GM23338 (cell line): Measurements from ENCODE around the gene NCKAP1. TPM values are rescaled to one million over a fixed set of nuclear protein-coding genes. Genes with fewer than 3 reads are reported as not detected.

ENCODE experiments used
- ATAC-seq: fragments of 200-7000 bp; cut with Tn5 transposase; 3 replicates; pipeline ENCODE4 v1.9.1; 2020
- DNase-seq: peaks from one replicate; pipeline ENCODE4 v3.0.0-alpha.2; 2015; ENCODE audit warnings: low spot score
- H2AFZ ChIP-seq: fragments of 200-600 bp; sonication (generic); 2 replicates; pipeline ENCODE4 v1.8.0; 2016; ENCODE audit warnings: antibody characterized with exemption, mild to moderate bottlenecking, moderate library complexity
- H3F3A ChIP-seq: fragments of 200-600 bp; sonication (generic); replicated peaks from 2 replicates; pipeline ENCODE4 v1.8.0; 2017; ENCODE audit warnings: antibody characterized with exemption, mixed run types, low read depth
- H3K27ac ChIP-seq: fragments of 200-600 bp; sonication (generic); 2 replicates; pipeline ENCODE4 v1.6.1; 2016; ENCODE audit warnings: low read depth
- H3K27me3 ChIP-seq: fragments of 200-600 bp; sonication (generic); 2 replicates; pipeline ENCODE4 v1.8.0; 2016; ENCODE audit warnings: mild to moderate bottlenecking, mixed run types, moderate library complexity; ENCODE audit not compliant: insufficient read depth
- H3K36me3 ChIP-seq: fragments of 200-600 bp; sonication (generic); 2 replicates; pipeline ENCODE4 v1.8.0; 2016; ENCODE audit warnings: mild to moderate bottlenecking; ENCODE audit not compliant: insufficient read depth
- H3K4me1 ChIP-seq: fragments of 200-600 bp; sonication (generic); 2 replicates; pipeline ENCODE4 v1.8.0; 2016; ENCODE audit warnings: mild to moderate bottlenecking, moderate library complexity; ENCODE audit not compliant: insufficient read depth
- H3K4me2 ChIP-seq: fragments of 200-600 bp; sonication (generic); 2 replicates; pipeline ENCODE4 v1.7.1; 2017; ENCODE audit warnings: mixed run types
- H3K4me3 ChIP-seq: fragments of 200-600 bp; sonication (generic); 2 replicates; pipeline ENCODE4 v1.6.1; 2016; ENCODE audit warnings: mixed run types
- H3K79me2 ChIP-seq: fragments of 200-600 bp; sonication (generic); replicated peaks from 2 replicates; pipeline ENCODE4 v1.8.0; 2017; ENCODE audit warnings: mild to moderate bottlenecking; ENCODE audit not compliant: insufficient read depth
- H3K9me2 ChIP-seq: fragments of 200-600 bp; sonication (generic); 2 replicates; pipeline ENCODE4 v1.8.0; 2017; ENCODE audit not compliant: insufficient read depth
- H4K20me1 ChIP-seq: fragments of 200-600 bp; sonication (generic); replicated peaks from 2 replicates; pipeline ENCODE4 v1.8.0; 2017; ENCODE audit warnings: mild to moderate bottlenecking; ENCODE audit not compliant: insufficient read depth
- H3K27ac Mint-ChIP-seq: 2 replicates; pipeline ENCODE4 v1.8.0; 2020; ENCODE audit warnings: inconsistent platforms, mild to moderate bottlenecking, moderate library complexity, mixed read lengths
- H3K27me3 Mint-ChIP-seq: 3 replicates; pipeline ENCODE4 v1.8.0; 2022; ENCODE audit warnings: low read depth, mild to moderate bottlenecking, moderate library complexity, mixed read lengths, inconsistent platforms; ENCODE audit not compliant: insufficient read depth, poor library complexity
- H3K36me3 Mint-ChIP-seq: 3 replicates; pipeline ENCODE4 v1.8.0; 2021; ENCODE audit warnings: low read depth, mild to moderate bottlenecking, inconsistent platforms, moderate library complexity, mixed read lengths
- H3K4me1 Mint-ChIP-seq: 3 replicates; pipeline ENCODE4 v1.8.0; 2020; ENCODE audit warnings: mild to moderate bottlenecking, inconsistent platforms, mixed read lengths
- H3K4me3 Mint-ChIP-seq: 3 replicates; pipeline ENCODE4 v1.8.0; 2021; ENCODE audit warnings: moderate library complexity, mild to moderate bottlenecking, inconsistent platforms, mixed read lengths
- H3K9me3 Mint-ChIP-seq: 3 replicates; pipeline ENCODE4 v1.8.0; 2020; ENCODE audit warnings: moderate library complexity, mild to moderate bottlenecking, inconsistent platforms, mixed read lengths
- CTCF ChIP-seq, 2 experiments: fragments of 200-600 bp in 1 of 2; sonication (generic) in 1 of 2; conservative IDR thresholded peaks; 2 replicates each; pipeline versions ENCODE4 v1.5.1 to v1.6.1; 2016 to 2017; ENCODE audit warnings: antibody characterized with exemption in 2 of 2, low read depth in 2 of 2, mild to moderate bottlenecking in 2 of 2, moderate library complexity in 1 of 2
- ETS1 ChIP-seq: IDR thresholded peaks from 2 replicates; pipeline ENCODE4 v1.6.1; 2016; ENCODE audit warnings: antibody characterized with exemption
- JUNB ChIP-seq: IDR thresholded peaks from one replicate; pipeline ENCODE4 v1.6.1; 2016; ENCODE audit warnings: antibody characterized with exemption; ENCODE audit not compliant: unreplicated experiment
- ZNF114 ChIP-seq: fragments of 250-450 bp; sonication (Bioruptor Pico); IDR thresholded peaks from 2 replicates; pipeline ENCODE4 v1.5.0; 2020; ENCODE audit warnings: mild to moderate bottlenecking, moderate library complexity
- ZNF331 ChIP-seq: fragments of 250-450 bp; sonication (Bioruptor Pico); IDR thresholded peaks from 2 replicates; pipeline ENCODE4 v1.5.0; 2020; ENCODE audit warnings: low read depth, mild to moderate bottlenecking, moderate library complexity
- ZNF462 ChIP-seq: fragments of 250-450 bp; sonication (Bioruptor Pico); IDR thresholded peaks from 2 replicates; pipeline ENCODE4 v1.5.0; 2020; ENCODE audit warnings: mild to moderate bottlenecking, moderate library complexity
- polyA plus RNA-seq: library from polyadenylated mRNA; unstranded; fragments of >200 nt; fragmentation: Nextera tagmentation; extraction: Ambion mirVana; gene quantifications from 2 replicates; pipeline ENCODE4 v1.2.1, GENCODE V29; 2016
- total RNA-seq: library from RNA; depleted of rRNA; stranded (reverse); fragments of >200 nt; shearing (Covaris generic); gene quantifications from 2 replicates; pipeline ENCODE4 v1.2.3, GENCODE V29; 2014

Gene NCKAP1
- total and polyA plus RNA-seq, 2 experiments from 2014 or later, result 53.8 to 157 TPM

- TF ChIP-seq ZNF462 (CRISPR knock-in tag), result no peak
- no peak for TF ChIP-seq ETS1
- no peak for TF ChIP-seq ZNF114
- TF ChIP-seq JUNB, result no peak
Observed at GRCh38 chr2:182933629-182934028, 104.6 kb downstream of the NCKAP1 start (continued).

GRCh38 chr2:182929972-182930371, 108.3 kb downstream of the NCKAP1 start:
- peak overlapping the region; percentile 1; the same call in 1 of the 2 replicates for H3K27ac Mint-ChIP-seq
- no peak overlapping the region for H3K4me3 ChIP-seq
- TF ChIP-seq ZNF331, result no peak
- TF ChIP-seq CTCF (conservative IDR thresholded peaks at IDR 0.05; ENCODE audit: low read depth in 2 of 2), result no peak
- no peak for TF ChIP-seq ETS1
- TF ChIP-seq JUNB, result no peak
- TF ChIP-seq ZNF114, result no peak

More at GRCh38 chr2:182929972-182930371, 108.3 kb downstream of the NCKAP1 start:
- Mint-ChIP-seq H3K9me3 (no peaks in the 10 kb centered on the region), H3K27me3 (peaks cover 2% of the 10 kb centered on the region), H3K36me3 (peaks cover 28% of the 10 kb centered on the region), H3K4me3 (no peak overlapping the region), H3K4me1 (peaks cover 12% of the 10 kb centered on the region)
- no peak for DNase-seq
- Histone ChIP-seq H3K36me3 (peaks cover 25% of the 10 kb centered on the region), H2AFZ (no peak overlapping the region), H3K27ac (no peak overlapping the region), H4K20me1 (no peaks in the 10 kb centered on the region), H3K4me2 (no peak overlapping the region), H3K4me1 (peaks cover 10% of the 10 kb centered on the region; the same call in 1 of the 2 replicates), H3K79me2 (no peaks in the 10 kb centered on the region), H3K27me3 (no peaks in the 10 kb centered on the region), H3K9me2 (no peaks in the 10 kb centered on the region), H3F3A (no peaks in the 10 kb centered on the region)
- ATAC-seq, result no peak
